Measurements from ENCODE around the gene APBA2.

DNA sequence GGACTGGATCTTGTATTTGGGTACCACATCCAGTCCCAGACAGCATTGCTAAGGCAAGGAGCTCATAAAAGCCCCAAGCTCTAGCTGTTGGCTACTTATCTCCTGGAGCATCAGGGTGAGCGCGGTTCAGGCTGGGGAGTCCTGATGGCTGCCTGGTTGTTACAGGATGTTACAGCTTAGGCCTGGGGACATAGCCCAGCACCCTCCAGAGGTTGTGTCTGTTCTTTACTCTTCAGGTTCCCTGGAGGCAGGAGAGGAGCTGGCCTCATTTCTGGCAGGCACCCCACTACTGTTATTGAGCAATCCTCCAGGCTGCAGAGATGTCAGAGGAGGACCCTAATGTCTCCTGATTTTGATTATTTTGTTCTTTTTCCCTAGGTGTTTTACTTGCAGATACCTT lies 26.6 kb downstream of the APBA2 start:
- TF ChIP-seq, protein P1, sequence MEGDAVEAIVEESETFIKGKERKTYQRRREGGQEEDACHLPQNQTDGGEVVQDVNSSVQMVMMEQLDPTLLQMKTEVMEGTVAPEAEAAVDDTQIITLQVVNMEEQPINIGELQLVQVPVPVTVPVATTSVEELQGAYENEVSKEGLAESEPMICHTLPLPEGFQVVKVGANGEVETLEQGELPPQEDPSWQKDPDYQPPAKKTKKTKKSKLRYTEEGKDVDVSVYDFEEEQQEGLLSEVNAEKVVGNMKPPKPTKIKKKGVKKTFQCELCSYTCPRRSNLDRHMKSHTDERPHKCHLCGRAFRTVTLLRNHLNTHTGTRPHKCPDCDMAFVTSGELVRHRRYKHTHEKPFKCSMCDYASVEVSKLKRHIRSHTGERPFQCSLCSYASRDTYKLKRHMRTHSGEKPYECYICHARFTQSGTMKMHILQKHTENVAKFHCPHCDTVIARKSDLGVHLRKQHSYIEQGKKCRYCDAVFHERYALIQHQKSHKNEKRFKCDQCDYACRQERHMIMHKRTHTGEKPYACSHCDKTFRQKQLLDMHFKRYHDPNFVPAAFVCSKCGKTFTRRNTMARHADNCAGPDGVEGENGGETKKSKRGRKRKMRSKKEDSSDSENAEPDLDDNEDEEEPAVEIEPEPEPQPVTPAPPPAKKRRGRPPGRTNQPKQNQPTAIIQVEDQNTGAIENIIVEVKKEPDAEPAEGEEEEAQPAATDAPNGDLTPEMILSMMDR (IDR thresholded peaks at IDR 0.05; ENCODE audit: low read depth, low read length) = no peak
- TF ChIP-seq EZH2phosphoT487 (IDR thresholded peaks at IDR 0.05; ENCODE audit: low read depth) = no peak
